Measurements from ENCODE around the gene PAPPA.

DNA sequence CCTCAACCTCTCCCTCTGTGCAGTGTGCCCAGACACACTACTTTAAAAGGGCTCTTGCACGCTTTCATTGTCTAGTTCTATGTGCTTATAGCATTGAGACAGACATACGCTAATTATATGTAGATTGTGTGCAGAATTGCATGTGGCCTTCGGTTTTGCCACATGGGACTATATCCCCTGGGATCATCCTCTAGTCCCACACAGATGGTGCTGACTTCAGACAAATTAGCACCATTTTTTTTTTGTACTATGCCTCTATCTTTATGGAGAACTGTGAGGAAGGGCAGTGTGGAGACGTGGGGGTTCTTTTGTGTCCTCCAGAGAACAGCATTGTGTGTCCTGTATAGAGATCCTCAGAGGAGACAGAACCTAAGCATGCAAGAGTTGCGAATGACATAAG is 29.3 kb downstream of the PAPPA start:
- TF ChIP-seq, protein P1, sequence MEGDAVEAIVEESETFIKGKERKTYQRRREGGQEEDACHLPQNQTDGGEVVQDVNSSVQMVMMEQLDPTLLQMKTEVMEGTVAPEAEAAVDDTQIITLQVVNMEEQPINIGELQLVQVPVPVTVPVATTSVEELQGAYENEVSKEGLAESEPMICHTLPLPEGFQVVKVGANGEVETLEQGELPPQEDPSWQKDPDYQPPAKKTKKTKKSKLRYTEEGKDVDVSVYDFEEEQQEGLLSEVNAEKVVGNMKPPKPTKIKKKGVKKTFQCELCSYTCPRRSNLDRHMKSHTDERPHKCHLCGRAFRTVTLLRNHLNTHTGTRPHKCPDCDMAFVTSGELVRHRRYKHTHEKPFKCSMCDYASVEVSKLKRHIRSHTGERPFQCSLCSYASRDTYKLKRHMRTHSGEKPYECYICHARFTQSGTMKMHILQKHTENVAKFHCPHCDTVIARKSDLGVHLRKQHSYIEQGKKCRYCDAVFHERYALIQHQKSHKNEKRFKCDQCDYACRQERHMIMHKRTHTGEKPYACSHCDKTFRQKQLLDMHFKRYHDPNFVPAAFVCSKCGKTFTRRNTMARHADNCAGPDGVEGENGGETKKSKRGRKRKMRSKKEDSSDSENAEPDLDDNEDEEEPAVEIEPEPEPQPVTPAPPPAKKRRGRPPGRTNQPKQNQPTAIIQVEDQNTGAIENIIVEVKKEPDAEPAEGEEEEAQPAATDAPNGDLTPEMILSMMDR (IDR thresholded peaks at IDR 0.05): no peak
- no peak for TF ChIP-seq POLR2A (IDR thresholded peaks at IDR 0.05; ENCODE audit: low read depth)

Data from esophagus muscularis mucosa (tissue), 3 donors.